ENCODE measurements around the gene IL5. TPM values are rescaled to one million over a fixed set of nuclear protein-coding genes. Genes with fewer than 3 reads are reported as not detected.

The IL5 gene
- total and polyA plus RNA-seq, 2 experiments from 2014 or later, result not detected

- TF ChIP-seq ZNF462 (CRISPR knock-in tag; IDR thresholded peaks at IDR 0.05) (no peak), NANOG (IDR thresholded peaks at IDR 0.05; ENCODE audit: borderline replicate concordance) (no peak)
Observed at GRCh38 chr5:132501961-132502931, 41.1 kb downstream of the IL5 start (continued).

GRCh38 chr5:132501629-132501956 is 41.7 kb downstream of the IL5 start:
- Histone ChIP-seq H3F3A (replicated peaks; ENCODE audit: low read depth) (no peaks in the 10 kb centered on the region), H3K9me2 (ENCODE audit: insufficient read depth) (no peaks in the 10 kb centered on the region; the same call in 1 of the 2 replicates), H3K79me2 (replicated peaks; ENCODE audit: insufficient read depth) (no peaks in the 10 kb centered on the region), H3K4me3 (no peak overlapping the region), H3K36me3 (ENCODE audit: insufficient read depth) (no peaks in the 10 kb centered on the region), H3K4me1 (ENCODE audit: insufficient read depth) (no peaks in the 10 kb centered on the region), H3K4me2 (no peak overlapping the region), H3K27me3 (ENCODE audit: insufficient read depth) (no peaks in the 10 kb centered on the region), H3K27ac (ENCODE audit: low read depth) (no peak overlapping the region), H2AFZ (no peak overlapping the region), H4K20me1 (replicated peaks; ENCODE audit: insufficient read depth) (no peaks in the 10 kb centered on the region)
- ATAC-seq (no peak), DNase-seq (ENCODE audit: low spot score) (no peak)
- H3K4me1 Mint-ChIP-seq, result 0 out of 3 replicates have a peak, but pooled peaks cover 2% of the 10 kb centered on the region
- H3K36me3 Mint-ChIP-seq (ENCODE audit: low read depth), result no peaks in the 10 kb centered on the region
- H3K27me3 Mint-ChIP-seq (ENCODE audit: insufficient read depth, low read depth, poor library complexity), result peaks cover 4% of the 10 kb centered on the region
- H3K9me3 Mint-ChIP-seq, result no peaks in the 10 kb centered on the region
- H3K4me3 Mint-ChIP-seq, result no peak overlapping the region
- no peak overlapping the region for H3K27ac Mint-ChIP-seq
- TF ChIP-seq POLR2AphosphoS5 (IDR thresholded peaks at IDR 0.05; ENCODE audit: low read depth) (no peak), EZH2phosphoT487 (IDR thresholded peaks at IDR 0.05; ENCODE audit: unreplicated experiment) (no peak), ZNF114 (CRISPR knock-in tag; IDR thresholded peaks at IDR 0.05) (no peak), CTCF (conservative IDR thresholded peaks at IDR 0.05; ENCODE audit: low read depth in 2 of 2) (no peak), STAT1 (IDR thresholded peaks at IDR 0.05; ENCODE audit: unreplicated experiment) (no peak), JUNB (IDR thresholded peaks at IDR 0.05; ENCODE audit: unreplicated experiment) (no peak), ZNF331 (CRISPR knock-in tag; IDR thresholded peaks at IDR 0.05; ENCODE audit: low read depth) (no peak), CREB1 (CRISPR knock-in tag; IDR thresholded peaks at IDR 0.05; ENCODE audit: low read depth) (no peak), NANOG (IDR thresholded peaks at IDR 0.05; ENCODE audit: borderline replicate concordance) (no peak)
